ENCODE data around the gene TEAD1.

The TEAD1 gene

DNA sequence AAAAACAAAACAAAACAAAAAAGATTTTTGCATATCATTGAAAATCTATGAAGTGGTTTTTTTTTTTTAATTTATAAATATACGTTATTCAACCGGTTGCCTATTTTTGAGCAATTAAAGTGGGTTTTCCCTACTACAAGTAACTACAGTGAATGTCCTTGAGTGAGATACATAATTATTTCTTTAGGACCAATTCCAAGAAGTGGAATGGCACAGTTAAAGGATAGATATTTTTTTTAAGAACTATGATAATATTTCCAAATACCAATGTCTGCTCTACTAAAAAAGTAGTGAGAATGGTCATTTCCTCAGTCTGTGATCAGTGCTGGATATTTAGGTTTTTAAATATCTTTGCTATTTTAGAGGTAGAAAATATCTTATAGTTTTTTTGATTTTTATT lies 118.8 kb downstream of the TEAD1 start:
- TF ChIP-seq, protein P1, sequence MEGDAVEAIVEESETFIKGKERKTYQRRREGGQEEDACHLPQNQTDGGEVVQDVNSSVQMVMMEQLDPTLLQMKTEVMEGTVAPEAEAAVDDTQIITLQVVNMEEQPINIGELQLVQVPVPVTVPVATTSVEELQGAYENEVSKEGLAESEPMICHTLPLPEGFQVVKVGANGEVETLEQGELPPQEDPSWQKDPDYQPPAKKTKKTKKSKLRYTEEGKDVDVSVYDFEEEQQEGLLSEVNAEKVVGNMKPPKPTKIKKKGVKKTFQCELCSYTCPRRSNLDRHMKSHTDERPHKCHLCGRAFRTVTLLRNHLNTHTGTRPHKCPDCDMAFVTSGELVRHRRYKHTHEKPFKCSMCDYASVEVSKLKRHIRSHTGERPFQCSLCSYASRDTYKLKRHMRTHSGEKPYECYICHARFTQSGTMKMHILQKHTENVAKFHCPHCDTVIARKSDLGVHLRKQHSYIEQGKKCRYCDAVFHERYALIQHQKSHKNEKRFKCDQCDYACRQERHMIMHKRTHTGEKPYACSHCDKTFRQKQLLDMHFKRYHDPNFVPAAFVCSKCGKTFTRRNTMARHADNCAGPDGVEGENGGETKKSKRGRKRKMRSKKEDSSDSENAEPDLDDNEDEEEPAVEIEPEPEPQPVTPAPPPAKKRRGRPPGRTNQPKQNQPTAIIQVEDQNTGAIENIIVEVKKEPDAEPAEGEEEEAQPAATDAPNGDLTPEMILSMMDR (IDR thresholded peaks at IDR 0.05; ENCODE audit: insufficient read depth, missing control alignments): no peak
- DNase-seq (ENCODE audit: insufficient read length, low spot score) (no peak), FAIRE-seq (no peak)

DNA sequence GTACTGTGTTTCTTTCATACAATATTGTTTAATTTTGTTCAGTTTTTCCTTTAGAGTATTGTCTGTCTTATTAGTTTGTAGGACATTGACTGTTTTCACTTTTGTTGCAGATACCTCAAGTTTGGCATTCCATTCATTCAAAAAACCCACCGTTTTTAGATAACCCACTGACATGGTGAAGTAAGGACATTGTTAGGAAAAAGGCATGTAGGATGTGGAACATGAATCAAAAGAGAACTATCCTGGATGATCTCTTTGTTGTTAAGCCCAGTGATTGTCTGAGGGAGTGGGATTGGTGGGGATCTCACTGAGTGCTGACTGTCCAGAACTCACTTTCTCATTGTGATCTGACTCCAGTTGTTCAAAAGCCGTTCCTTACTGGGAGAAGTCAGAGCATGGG lies 119.3 kb downstream of the TEAD1 start:
- FAIRE-seq (no peak), DNase-seq (ENCODE audit: insufficient read length, low spot score) (no peak)
- TF ChIP-seq, protein P1 (IDR thresholded peaks at IDR 0.05; ENCODE audit: insufficient read depth, missing control alignments): no peak

DNA sequence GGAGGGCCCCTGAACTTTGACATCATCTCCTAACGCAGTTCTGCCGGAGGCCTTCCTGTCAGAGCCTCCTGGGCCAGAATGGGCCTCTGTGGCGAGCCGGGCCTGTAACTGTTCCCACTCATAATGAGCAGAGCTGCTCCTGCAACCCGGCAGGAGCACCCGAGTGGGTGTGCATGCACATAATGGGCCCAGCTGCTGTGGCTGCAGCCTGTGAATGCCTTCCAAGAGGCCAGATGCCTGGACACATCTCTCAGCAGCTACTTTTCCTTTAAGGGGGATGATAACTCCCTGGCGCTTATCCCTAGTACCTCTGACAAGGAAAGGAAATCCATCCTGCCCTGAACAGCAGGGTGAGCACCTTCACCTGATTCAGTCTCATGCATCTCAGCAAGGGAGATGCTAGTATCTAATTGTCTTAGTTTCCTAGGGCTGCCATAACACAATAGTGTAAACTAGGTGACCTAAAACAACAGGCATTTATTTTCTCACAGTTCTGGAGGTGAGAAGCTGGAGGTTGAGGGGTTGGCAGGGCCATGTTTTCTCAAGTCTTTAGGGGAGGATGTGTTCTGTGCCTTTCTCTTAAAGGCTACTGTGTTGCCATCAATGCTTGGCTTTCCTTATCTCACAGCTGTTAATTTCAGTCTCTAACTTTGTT lies 120.5 kb downstream of the TEAD1 start:
- DNase-seq (ENCODE audit: insufficient read length, low spot score) (no peak), FAIRE-seq (no peak)
- TF ChIP-seq, protein P1 (IDR thresholded peaks at IDR 0.05; ENCODE audit: insufficient read depth, missing control alignments): no peak

DNA sequence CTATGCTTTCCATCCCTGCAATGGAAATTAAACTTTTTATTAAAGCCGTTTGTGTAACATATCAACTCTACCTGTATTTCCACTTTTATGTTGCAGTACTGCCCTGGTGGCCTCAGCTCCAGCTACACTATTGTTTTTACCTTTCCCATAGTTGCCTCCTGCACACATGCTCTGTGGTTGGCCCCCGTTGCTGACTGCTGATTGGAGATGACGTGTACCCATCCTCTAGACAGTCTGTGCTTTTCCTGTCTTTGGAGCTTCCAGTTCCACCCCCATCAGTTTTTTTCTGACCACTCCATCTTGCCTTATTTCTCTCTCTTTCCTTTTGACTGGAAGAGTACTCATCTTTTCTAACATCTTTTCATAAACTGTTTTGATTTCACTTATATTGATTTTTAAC lies 123.8 kb downstream of the TEAD1 start:
- DNase-seq (ENCODE audit: insufficient read length, low spot score): no peak

DNA sequence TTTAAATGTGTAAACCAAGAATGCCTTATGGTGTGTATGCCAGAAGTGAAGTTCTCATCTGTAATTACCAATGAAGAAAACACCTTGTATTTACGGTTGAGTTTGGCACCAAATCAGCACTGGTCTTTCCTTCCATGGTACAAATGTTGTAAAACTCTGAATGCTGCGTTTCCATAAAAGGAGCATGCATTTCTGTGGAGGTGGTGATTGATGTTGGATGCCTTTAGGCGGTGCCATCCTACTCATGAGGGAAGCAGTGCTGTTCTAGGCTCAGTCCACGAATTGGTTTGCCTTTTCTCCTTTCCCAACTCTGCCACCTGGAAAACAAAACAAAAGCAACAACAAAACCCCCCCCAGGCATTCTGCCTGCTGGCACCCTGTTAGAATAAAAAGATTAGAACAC lies 124.4 kb downstream of the TEAD1 start:
- FAIRE-seq (no peak), DNase-seq (ENCODE audit: insufficient read length, low spot score) (no peak)
- TF ChIP-seq, protein P1 (IDR thresholded peaks at IDR 0.05; ENCODE audit: insufficient read depth, missing control alignments): no peak

More for the DNA sequence above, 123.8 kb downstream of the TEAD1 start:
- TF ChIP-seq, protein P1 (IDR thresholded peaks at IDR 0.05; ENCODE audit: insufficient read depth, missing control alignments): no peak
- no peak for FAIRE-seq

DNA sequence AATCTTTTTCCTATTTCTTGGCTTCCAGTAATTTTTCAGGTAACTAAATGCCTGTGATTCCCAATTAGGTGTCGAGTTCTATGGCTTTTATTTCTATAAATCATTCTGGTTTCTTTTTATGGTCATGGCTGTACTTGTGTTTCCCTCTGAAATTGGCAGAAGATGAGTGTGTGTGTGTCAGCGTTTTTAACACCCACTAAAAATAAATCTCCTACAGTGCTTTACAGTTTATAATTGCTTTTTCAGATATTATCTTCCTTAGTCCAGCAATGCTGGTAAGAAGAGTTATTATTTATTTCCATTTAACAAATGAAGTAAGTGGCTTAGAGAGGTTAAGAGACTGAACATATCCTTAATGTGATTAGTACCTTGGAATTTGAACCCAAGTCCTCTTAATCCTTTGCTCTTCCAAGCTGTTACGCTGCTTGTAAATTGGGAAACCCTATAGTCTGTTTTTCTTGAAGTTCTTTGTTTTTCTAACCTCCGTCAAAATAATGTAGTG lies 125.2 kb downstream of the TEAD1 start:
- TF ChIP-seq, protein P1 (IDR thresholded peaks at IDR 0.05; ENCODE audit: insufficient read depth, missing control alignments): no peak
- peak; percentile 27 for DNase-seq (ENCODE audit: insufficient read length, low spot score)

DNA sequence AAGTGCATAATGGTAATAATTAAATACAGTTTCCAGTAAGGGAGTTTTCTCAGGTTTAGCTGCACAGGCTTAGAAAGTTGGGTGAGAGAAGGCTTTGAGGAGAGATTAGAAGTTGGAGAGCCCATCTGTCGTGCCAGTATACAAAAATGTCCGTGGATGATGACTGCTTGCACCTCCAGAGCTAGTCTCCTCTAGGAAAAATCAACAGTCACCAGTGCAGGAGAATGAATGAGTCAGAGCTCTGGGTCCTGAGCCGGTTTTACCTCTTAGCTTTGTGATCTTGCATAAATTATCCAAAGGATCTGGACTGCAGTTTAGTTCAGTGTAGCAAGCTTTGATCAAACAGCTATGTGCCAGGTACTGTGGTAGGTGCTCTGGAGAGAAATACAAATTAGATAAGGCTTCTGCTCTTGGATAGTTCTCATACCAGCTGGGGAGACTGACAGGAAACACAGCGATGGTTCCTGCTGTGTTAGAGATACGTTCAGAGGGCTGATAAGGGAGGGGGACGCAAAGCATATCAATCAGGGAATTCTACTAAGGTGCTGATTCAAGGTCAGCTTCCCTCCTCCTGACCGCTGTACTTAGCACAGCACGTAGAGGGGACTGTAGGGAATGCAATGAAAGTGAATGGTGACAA lies 125.9 kb downstream of the TEAD1 start:
- DNase-seq (ENCODE audit: insufficient read length, low spot score) (no peak), FAIRE-seq (no peak)
- TF ChIP-seq, protein P1 (IDR thresholded peaks at IDR 0.05; ENCODE audit: insufficient read depth, missing control alignments): no peak

More for the DNA sequence above, 125.2 kb downstream of the TEAD1 start:
- FAIRE-seq: peak; percentile 94
